ENCODE data around the gene CSK. TPM values are rescaled to one million over a fixed set of nuclear protein-coding genes. Genes with fewer than 3 reads are reported as not detected.

The CSK gene
- total RNA-seq, 1 experiment from 2014 or later: 49.2 TPM

DNA sequence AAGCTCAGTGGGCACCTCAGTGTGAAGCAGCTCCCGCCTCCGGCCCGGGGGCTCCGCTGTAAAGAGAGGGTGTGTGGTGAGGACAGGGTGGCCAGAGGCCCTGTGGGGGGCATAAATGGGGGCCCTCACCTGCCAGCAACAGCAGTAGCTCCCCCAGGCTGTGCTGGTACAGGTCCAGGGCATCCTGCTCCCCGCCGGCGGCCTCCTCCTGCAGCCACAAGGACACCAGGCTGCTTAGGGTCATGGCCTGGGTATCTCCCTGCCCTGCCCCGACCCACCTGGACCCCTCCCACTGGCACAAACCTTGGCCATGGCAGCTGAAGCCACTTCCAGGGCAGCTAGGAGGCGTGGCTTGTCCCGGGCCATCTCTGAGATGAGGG lies 56.2 kb downstream of the CSK start:
- Histone ChIP-seq H3K4me1 (ENCODE audit: insufficient read depth, low read length) (no peaks in the 10 kb centered on the region; the same call in 1 of the 2 replicates), H3K9ac (ENCODE audit: extremely low read depth, insufficient read length, low read length) (no peak overlapping the region), H2BK12ac (ENCODE audit: insufficient read length, low read depth, low read length) (no peak overlapping the region), H2AFZ (ENCODE audit: low read length) (no peak overlapping the region), H3K14ac (ENCODE audit: insufficient read depth, low read length) (no peak overlapping the region), H2BK15ac (ENCODE audit: low read depth, low read length) (no peak overlapping the region), H4K20me1 (ENCODE audit: control insufficient read depth, insufficient read depth, insufficient read length) (peaks cover 3% of the 10 kb centered on the region), H3T11ph (ENCODE audit: low read length) (no peak overlapping the region), H3K79me2 (ENCODE audit: insufficient read depth, low read length) (no peaks in the 10 kb centered on the region), H4K5ac (ENCODE audit: insufficient read length, low read depth, low read length) (no peak overlapping the region), H3K56ac (ENCODE audit: insufficient read length, low read depth, low read length) (no peak overlapping the region), H2BK5ac (ENCODE audit: insufficient read length, low read length) (no peak overlapping the region), H2BK120ac (ENCODE audit: low read depth, low read length, poor library complexity, severe bottlenecking) (no peak overlapping the region), H4K91ac (ENCODE audit: insufficient read length, low read depth, low read length) (no peak overlapping the region), H2AK5ac (ENCODE audit: insufficient read length, low read length) (no peak overlapping the region), H3K9me3 (ENCODE audit: control insufficient read depth, low read depth, low read length) (no peaks in the 10 kb centered on the region), H3K4me2 (ENCODE audit: insufficient read depth, insufficient read length, low read length) (no peak overlapping the region), H3K23ac (ENCODE audit: insufficient read length, low read depth, low read length) (no peak overlapping the region), H3K27ac (ENCODE audit: insufficient read length, low read depth, low read length) (no peak overlapping the region), H3K79me1 (ENCODE audit: insufficient read depth, low read depth, low read length, poor library complexity, severe bottlenecking) (no peaks in the 10 kb centered on the region), H3K27me3 (ENCODE audit: insufficient read depth, low read length) (no peaks in the 10 kb centered on the region), H3K18ac (ENCODE audit: insufficient read length, low read depth, low read length) (no peak overlapping the region), H4K8ac (replicated peaks; ENCODE audit: insufficient read length, low read depth, low read length) (no peak overlapping the region), H3K4ac (ENCODE audit: low read depth, low read length) (no peak overlapping the region), H3K23me2 (ENCODE audit: insufficient read length, low read depth, low read length, poor library complexity, severe bottlenecking) (peaks cover under 1% of the 10 kb centered on the region), H2BK20ac (ENCODE audit: low read depth, low read length, poor library complexity, severe bottlenecking) (no peak overlapping the region)
- TF ChIP-seq CTCF (conservative IDR thresholded peaks at IDR 0.05): no peak
- Mint-ChIP-seq H3K4me1 (peaks cover 18 to 35% of the 10 kb centered on the region in 2 experiments), H3K9me3 (no peaks in the 10 kb centered on the region), H3K4me3 (no peak overlapping the region), H3K27me3 (ENCODE audit: low read depth) (no peaks in the 10 kb centered on the region), H3K27ac (no peak overlapping the region), H3K36me3 (ENCODE audit: insufficient read depth in 1 of 3, low read depth in 3 of 3) (peaks cover 6 to 37% (median 29%) of the 10 kb centered on the region in 3 experiments)
- DNase-seq: no peak
- no CpG with 5 or more reads among the region's 10 CpGs for WGBS (ENCODE audit: extremely low coverage, insufficient read length, low lambda C conversion rate)

Data from H9 (cell line).